H9 (cell line): ENCODE results near the gene SRGAP3. TPM values are rescaled to one million over a fixed set of nuclear protein-coding genes. Genes with fewer than 3 reads are reported as not detected.

Experiments
- DNase-seq: peaks from one replicate; pipeline ENCODE4 v3.0.0-alpha.2; 2017
- H2AFZ ChIP-seq: one replicate; pipeline ENCODE4 v1.6.1; 2013; ENCODE audit warnings: mild to moderate bottlenecking, low read length, control low read depth, moderate library complexity
- H2AK5ac ChIP-seq: 2 replicates; pipeline ENCODE4 v1.6.1; 2013; ENCODE audit warnings: low read length, control low read depth, mixed read lengths; ENCODE audit not compliant: insufficient read length
- H2BK120ac ChIP-seq: one replicate; pipeline ENCODE4 v1.6.1; 2013; ENCODE audit warnings: low read depth, mild to moderate bottlenecking, low read length, control low read depth, inconsistent platforms; ENCODE audit not compliant: poor library complexity, severe bottlenecking
- H2BK12ac ChIP-seq: 2 replicates; pipeline ENCODE4 v1.6.1; 2013; ENCODE audit warnings: low read length, control low read depth, mixed read lengths, low read depth; ENCODE audit not compliant: insufficient read length
- H2BK15ac ChIP-seq: 2 replicates; pipeline ENCODE4 v1.6.1; 2013; ENCODE audit warnings: low read depth, low read length, control low read depth
- H2BK20ac ChIP-seq: one replicate; pipeline ENCODE4 v1.6.1; 2013; ENCODE audit warnings: low read depth, mild to moderate bottlenecking, low read length, control low read depth, inconsistent platforms; ENCODE audit not compliant: poor library complexity, severe bottlenecking
- H2BK5ac ChIP-seq: 2 replicates; pipeline ENCODE4 v1.6.1; 2013; ENCODE audit warnings: low read length, control low read depth, mixed read lengths; ENCODE audit not compliant: insufficient read length
- H3K14ac ChIP-seq: 2 replicates; pipeline ENCODE4 v1.6.1; 2013; ENCODE audit warnings: low read length, control low read depth; ENCODE audit not compliant: insufficient read depth
- H3K18ac ChIP-seq: 2 replicates; pipeline ENCODE4 v1.6.1; 2013; ENCODE audit warnings: low read depth, mild to moderate bottlenecking, mixed read lengths, low read length, control low read depth; ENCODE audit not compliant: insufficient read length
- H3K23ac ChIP-seq: 2 replicates; pipeline ENCODE4 v1.6.1; 2013; ENCODE audit warnings: low read length, control low read depth, mixed read lengths, low read depth; ENCODE audit not compliant: insufficient read length
- H3K23me2 ChIP-seq: 2 replicates; pipeline ENCODE4 v1.6.1; 2013; ENCODE audit warnings: low read depth, mild to moderate bottlenecking, mixed read lengths, low read length, control low read depth; ENCODE audit not compliant: insufficient read length, poor library complexity, severe bottlenecking
- H3K27ac ChIP-seq: 2 replicates; pipeline ENCODE4 v1.5.1; 2013; ENCODE audit warnings: low read length, control low read depth, mixed read lengths, low read depth; ENCODE audit not compliant: insufficient read length
- H3K27me3 ChIP-seq: 2 replicates; pipeline ENCODE4 v1.6.1; 2013; ENCODE audit warnings: low read length, control low read depth, inconsistent platforms; ENCODE audit not compliant: insufficient read depth
- H3K4ac ChIP-seq: 2 replicates; pipeline ENCODE4 v1.6.1; 2013; ENCODE audit warnings: low read depth, mild to moderate bottlenecking, control low read depth, inconsistent platforms, low read length, moderate library complexity
- H3K4me1 ChIP-seq: 2 replicates; pipeline ENCODE4 v1.6.1; 2013; ENCODE audit warnings: low read length, control low read depth, inconsistent platforms; ENCODE audit not compliant: insufficient read depth
- H3K4me2 ChIP-seq: 2 replicates; pipeline ENCODE4 v1.6.1; 2013; ENCODE audit warnings: low read length, control low read depth, mixed read lengths; ENCODE audit not compliant: insufficient read length, insufficient read depth
- H3K56ac ChIP-seq: 2 replicates; pipeline ENCODE4 v1.6.1; 2013; ENCODE audit warnings: low read depth, mild to moderate bottlenecking, mixed read lengths, low read length, control low read depth; ENCODE audit not compliant: insufficient read length
- H3K79me1 ChIP-seq: 2 replicates; pipeline ENCODE4 v1.6.1; 2013; ENCODE audit warnings: low read depth, mild to moderate bottlenecking, moderate library complexity, low read length, control low read depth, inconsistent platforms; ENCODE audit not compliant: insufficient read depth, poor library complexity, severe bottlenecking
- H3K79me2 ChIP-seq: 2 replicates; pipeline ENCODE4 v1.6.1; 2013; ENCODE audit warnings: low read length, control low read depth, inconsistent platforms; ENCODE audit not compliant: insufficient read depth
- H3K9ac ChIP-seq: 2 replicates; pipeline ENCODE4 v1.6.1; 2013; ENCODE audit warnings: low read length, control low read depth, mixed read lengths; ENCODE audit not compliant: insufficient read length; ENCODE audit errors: extremely low read depth
- H3K9me3 ChIP-seq: one replicate; pipeline ENCODE4 v1.6.1; 2013; ENCODE audit warnings: low read depth, low read length, inconsistent platforms; ENCODE audit not compliant: control insufficient read depth
- H3T11ph ChIP-seq: one replicate; pipeline ENCODE4 v1.6.1; 2013; ENCODE audit warnings: mild to moderate bottlenecking, low read length, control low read depth, inconsistent platforms
- H4K20me1 ChIP-seq: one replicate; pipeline ENCODE4 v1.6.1; 2013; ENCODE audit not compliant: control insufficient read depth, insufficient read length, insufficient read depth
- H4K5ac ChIP-seq: 2 replicates; pipeline ENCODE4 v1.6.1; 2013; ENCODE audit warnings: low read depth, mild to moderate bottlenecking, mixed read lengths, low read length, control low read depth; ENCODE audit not compliant: insufficient read length
- H4K8ac ChIP-seq: replicated peaks from 2 replicates; pipeline ENCODE4 v1.6.1; 2013; ENCODE audit warnings: low read length, control low read depth, mixed read lengths, low read depth; ENCODE audit not compliant: insufficient read length
- H4K91ac ChIP-seq: 2 replicates; pipeline ENCODE4 v1.6.1; 2013; ENCODE audit warnings: low read depth, mild to moderate bottlenecking, moderate library complexity, mixed read lengths, low read length, control low read depth; ENCODE audit not compliant: insufficient read length
- H3K27ac Mint-ChIP-seq, 3 experiments: 2 replicates in 2 of 3; 3 replicates in 1 of 3; pipeline ENCODE4 v1.8.0; 2020 to 2021; ENCODE audit warnings: mixed read lengths in 3 of 3, mild to moderate bottlenecking in 1 of 3, moderate library complexity in 1 of 3
- H3K27me3 Mint-ChIP-seq: 2 replicates; pipeline ENCODE4 v1.8.0; 2021; ENCODE audit warnings: low read depth, mild to moderate bottlenecking, moderate library complexity, mixed read lengths
- H3K36me3 Mint-ChIP-seq, 3 experiments: 2 replicates in 2 of 3; 3 replicates in 1 of 3; pipeline ENCODE4 v1.8.0; 2020 to 2021; ENCODE audit warnings: low read depth in 3 of 3, mixed read lengths in 3 of 3; ENCODE audit not compliant: insufficient read depth in 1 of 3
- H3K4me1 Mint-ChIP-seq, 2 experiments: 2 replicates each; pipeline ENCODE4 v1.8.0; 2020; ENCODE audit warnings: mixed read lengths in 2 of 2
- H3K4me3 Mint-ChIP-seq, 2 experiments: 2 replicates in 1 of 2; 3 replicates in 1 of 2; pipeline ENCODE4 v1.8.0; 2020 to 2021; ENCODE audit warnings: mild to moderate bottlenecking in 2 of 2, mixed read lengths in 2 of 2, moderate library complexity in 1 of 2
- H3K9me3 Mint-ChIP-seq, 2 experiments: 2 replicates in 1 of 2; 3 replicates in 1 of 2; pipeline ENCODE4 v1.8.0; 2020; ENCODE audit warnings: mild to moderate bottlenecking in 2 of 2, mixed read lengths in 2 of 2, moderate library complexity in 1 of 2
- WGBS: extraction: QIAGEN DNeasy Blood & Tissue Kit; methylation state at CpG from one replicate; pipeline ENCODE4 v1.1.7; 2013; ENCODE audit warnings: missing lambda C conversion rate, low lambda C conversion rate, mixed read lengths; ENCODE audit not compliant: insufficient read length; ENCODE audit errors: extremely low coverage; 5-methylcytosine and 5-hydroxymethylcytosine counted together
- total RNA-seq: library from RNA; stranded (reverse); gene quantifications from 2 replicates; pipeline ENCODE4 v1.2.1, GENCODE V29; 2021
- TF ChIP-seq, protein P1 (sequence below): fragments of 200-600 bp; sonication (generic); conservative IDR thresholded peaks from 3 replicates; pipeline ENCODE4 v1.8.0; 2021; ENCODE audit warnings: antibody characterized with exemption, mild to moderate bottlenecking

The SRGAP3 gene
- total RNA-seq, 1 experiment from 2014 or later, result 3.4 TPM

DNA sequence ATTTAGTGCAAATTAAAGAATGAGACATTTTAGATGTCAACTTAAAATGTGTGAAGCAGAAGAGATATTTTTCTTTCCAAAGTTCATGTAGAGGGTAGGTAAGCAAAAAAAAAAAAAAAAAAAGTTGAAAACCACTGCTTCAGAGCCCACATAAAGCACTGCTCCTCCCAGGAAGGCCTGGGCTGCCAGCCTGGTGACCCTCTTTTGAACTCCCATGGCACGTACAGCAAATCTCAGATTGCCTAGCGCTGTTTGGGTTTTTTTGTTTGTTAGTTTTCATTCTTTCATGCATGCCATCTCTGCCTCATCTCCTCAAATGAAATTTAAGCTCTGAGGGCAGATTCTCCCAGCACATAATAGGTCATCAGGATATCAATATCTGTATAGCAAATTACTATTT lies 120.1 kb downstream of the SRGAP3 start:
- Histone ChIP-seq H3K56ac (no peak overlapping the region), H3K79me1 (no peaks in the 10 kb centered on the region), H2AFZ (no peak overlapping the region), H4K5ac (no peak overlapping the region), H2AK5ac (no peak overlapping the region), H2BK12ac (no peak overlapping the region), H3K4ac (no peak overlapping the region), H3K14ac (no peak overlapping the region), H3K79me2 (no peaks in the 10 kb centered on the region), H2BK5ac (no peak overlapping the region), H3K27ac (no peak overlapping the region), H3K9ac (no peak overlapping the region), H4K8ac (no peak overlapping the region), H3K4me1 (peaks cover 4% of the 10 kb centered on the region; the same call in 1 of the 2 replicates), H3K27me3 (no peaks in the 10 kb centered on the region), H2BK20ac (no peak overlapping the region), H3K4me2 (no peak overlapping the region), H2BK15ac (no peak overlapping the region), H2BK120ac (no peak overlapping the region), H4K91ac (no peak overlapping the region), H3T11ph (no peak overlapping the region), H3K9me3 (no peaks in the 10 kb centered on the region), H3K23me2 (peaks cover 3% of the 10 kb centered on the region), H3K18ac (no peak overlapping the region), H4K20me1 (no peaks in the 10 kb centered on the region), H3K23ac (no peak overlapping the region)
- Mint-ChIP-seq H3K9me3 (no peaks in the 10 kb centered on the region; a peak in 1 of 5 replicates), H3K36me3 (no peaks in the 10 kb centered on the region), H3K27ac (no peak overlapping the region), H3K4me3 (no peak overlapping the region), H3K27me3 (peaks cover 3% of the 10 kb centered on the region), H3K4me1 (peaks cover 18 to 28% of the 10 kb centered on the region in 2 experiments)
- DNase-seq, result no peak
- no CpG with 5 or more reads among the region's 2 CpGs for WGBS
- TF ChIP-seq, protein P1, sequence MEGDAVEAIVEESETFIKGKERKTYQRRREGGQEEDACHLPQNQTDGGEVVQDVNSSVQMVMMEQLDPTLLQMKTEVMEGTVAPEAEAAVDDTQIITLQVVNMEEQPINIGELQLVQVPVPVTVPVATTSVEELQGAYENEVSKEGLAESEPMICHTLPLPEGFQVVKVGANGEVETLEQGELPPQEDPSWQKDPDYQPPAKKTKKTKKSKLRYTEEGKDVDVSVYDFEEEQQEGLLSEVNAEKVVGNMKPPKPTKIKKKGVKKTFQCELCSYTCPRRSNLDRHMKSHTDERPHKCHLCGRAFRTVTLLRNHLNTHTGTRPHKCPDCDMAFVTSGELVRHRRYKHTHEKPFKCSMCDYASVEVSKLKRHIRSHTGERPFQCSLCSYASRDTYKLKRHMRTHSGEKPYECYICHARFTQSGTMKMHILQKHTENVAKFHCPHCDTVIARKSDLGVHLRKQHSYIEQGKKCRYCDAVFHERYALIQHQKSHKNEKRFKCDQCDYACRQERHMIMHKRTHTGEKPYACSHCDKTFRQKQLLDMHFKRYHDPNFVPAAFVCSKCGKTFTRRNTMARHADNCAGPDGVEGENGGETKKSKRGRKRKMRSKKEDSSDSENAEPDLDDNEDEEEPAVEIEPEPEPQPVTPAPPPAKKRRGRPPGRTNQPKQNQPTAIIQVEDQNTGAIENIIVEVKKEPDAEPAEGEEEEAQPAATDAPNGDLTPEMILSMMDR, result no peak
